ENCODE measurements around the gene MAP4. TPM values are rescaled to one million over a fixed set of nuclear protein-coding genes. Genes with fewer than 3 reads are reported as not detected.
"Not testable (repeated sequence)": the region's sequence is repeated elsewhere in the genome, so short reads cannot be mapped to it uniquely, and the experiment has no call there.

MAP4 gene
- total RNA-seq, 1 experiment from 2014 or later = 108 TPM

DNA sequence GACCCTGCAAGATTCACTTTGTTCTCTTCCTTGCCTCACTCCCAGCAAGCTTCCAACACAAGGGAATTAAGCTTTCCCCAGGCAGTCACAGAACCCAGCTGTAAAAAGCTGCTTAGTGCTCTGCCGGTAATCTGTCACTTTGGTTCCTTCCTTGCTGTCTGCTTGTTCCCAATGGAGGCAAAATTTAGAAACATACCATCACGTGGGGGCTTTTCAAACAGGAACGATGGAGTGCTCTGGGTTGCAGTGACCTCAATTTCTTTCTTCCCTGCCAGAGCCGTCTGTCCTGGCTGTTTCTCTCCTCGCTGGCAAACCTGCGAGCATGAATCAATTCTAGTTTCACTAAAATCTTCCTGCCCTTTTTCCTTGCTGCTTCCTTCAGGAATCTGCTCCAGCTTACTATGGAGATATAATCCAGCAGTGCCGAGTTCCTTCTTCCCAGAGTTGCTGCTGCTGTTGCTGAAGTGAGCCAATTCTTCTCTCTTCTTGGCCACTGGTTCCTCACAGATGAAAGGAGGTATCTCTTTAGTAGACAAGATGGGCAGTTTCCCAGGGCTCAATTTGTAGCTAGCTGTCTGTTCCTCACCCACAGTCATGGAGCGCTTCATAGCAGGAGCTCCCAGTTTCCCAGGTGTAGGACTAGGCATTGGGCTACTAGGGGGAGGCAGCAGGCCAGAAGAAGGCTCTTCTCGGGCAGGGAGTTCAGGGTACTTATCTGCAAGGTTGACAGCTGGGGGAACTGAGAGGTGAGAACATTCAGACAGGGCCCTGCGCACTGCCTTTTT, 125.2 kb downstream of the MAP4 start:
- BruUV-seq (replicated peaks) = no TSS peak
- POLR2A ChIA-PET (ENCODE audit: unreplicated experiment) = no interaction called here
- Histone ChIP-seq H3K27me3 (ENCODE audit: low read length) (no peaks in the 10 kb centered on the region), H2AFZ (ENCODE audit: low read length) (no peak overlapping the region), H3K4me1 (ENCODE audit: insufficient read depth, low read length) (no peaks in the 10 kb centered on the region), H3K27ac (ENCODE audit: low read length) (no peak overlapping the region), H4K20me1 (ENCODE audit: low read length) (no peaks in the 10 kb centered on the region), H3K9ac (ENCODE audit: low read length) (no peak overlapping the region), H3K9me2 (replicated peaks; ENCODE audit: low read length) (no peaks in the 10 kb centered on the region), H3K4me3 (ENCODE audit: low read length) (no peak overlapping the region), H3F3A (ENCODE audit: low read length, unreplicated experiment) (no peaks in the 10 kb centered on the region), H3K4me2 (ENCODE audit: low read length) (no peak overlapping the region), H3K36me3 (ENCODE audit: low read depth, low read length) (peaks cover 24% of the 10 kb centered on the region), H3K79me2 (ENCODE audit: low read length) (no peaks in the 10 kb centered on the region), H3K9me3 (ENCODE audit: low read length) (no peaks in the 10 kb centered on the region)
- DNase-seq (no peak), ATAC-seq (no peak)
- CTCF ChIA-PET = no interaction called here
- TF ChIP-seq EZH2 (IDR thresholded peaks at IDR 0.05; ENCODE audit: low read length, unreplicated experiment) = no peak
- intact Hi-C loops (cut with micrococcal nuclease) = no loop called here

DNA sequence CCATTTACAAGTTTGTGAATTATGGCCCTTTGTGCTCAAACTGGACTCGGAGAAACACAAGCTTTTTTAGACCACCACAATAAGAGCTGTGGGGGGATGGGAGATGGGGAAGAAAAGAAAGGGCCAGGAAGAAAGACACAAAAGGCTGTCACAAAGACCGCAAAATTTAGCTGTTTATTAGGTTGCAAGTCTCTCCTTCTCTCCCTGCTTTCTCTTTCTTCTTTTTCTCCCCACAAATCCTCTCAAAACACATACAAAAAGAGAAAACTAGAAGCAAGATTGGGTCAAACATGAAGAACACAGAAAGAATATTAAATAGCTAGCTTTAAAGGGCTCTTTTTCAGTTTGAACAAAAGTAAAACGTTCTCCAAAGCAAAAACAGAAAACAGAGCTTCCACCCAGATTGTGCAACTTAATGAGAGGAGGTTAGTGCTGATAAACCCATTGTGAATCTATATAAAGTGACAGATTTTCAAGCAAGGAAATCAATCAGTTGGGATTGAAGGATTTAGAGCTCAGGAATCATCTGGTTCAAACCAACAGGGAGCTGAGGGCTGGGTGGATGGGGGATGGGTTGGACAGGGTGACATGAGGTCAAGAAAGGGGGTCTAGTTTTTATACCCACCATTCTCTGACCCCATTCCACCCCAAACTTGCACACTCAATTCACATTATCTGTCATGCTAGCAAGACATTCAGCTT, 125.9 kb downstream of the MAP4 start:
- Histone ChIP-seq H3K27ac (ENCODE audit: low read length) (no peak overlapping the region), H3K9me3 (ENCODE audit: low read length) (no peaks in the 10 kb centered on the region), H3K9ac (ENCODE audit: low read length) (no peak overlapping the region), H3K4me1 (ENCODE audit: insufficient read depth, low read length) (no peaks in the 10 kb centered on the region), H3K79me2 (ENCODE audit: low read length) (no peaks in the 10 kb centered on the region), H3F3A (ENCODE audit: low read length, unreplicated experiment) (no peaks in the 10 kb centered on the region), H2AFZ (ENCODE audit: low read length) (no peak overlapping the region), H3K36me3 (ENCODE audit: low read depth, low read length) (peaks cover 24% of the 10 kb centered on the region), H4K20me1 (ENCODE audit: low read length) (no peaks in the 10 kb centered on the region), H3K4me2 (ENCODE audit: low read length) (no peak overlapping the region), H3K27me3 (ENCODE audit: low read length) (no peaks in the 10 kb centered on the region), H3K4me3 (ENCODE audit: low read length) (no peak overlapping the region), H3K9me2 (replicated peaks; ENCODE audit: low read length) (no peaks in the 10 kb centered on the region)
- BruUV-seq (replicated peaks) = no TSS peak
- ChIA-PET POLR2A (ENCODE audit: unreplicated experiment) (no interaction called here), CTCF (no interaction called here)
- no peak for TF ChIP-seq EZH2 (IDR thresholded peaks at IDR 0.05; ENCODE audit: low read length, unreplicated experiment)
- TF ChIP-seq, protein P1, sequence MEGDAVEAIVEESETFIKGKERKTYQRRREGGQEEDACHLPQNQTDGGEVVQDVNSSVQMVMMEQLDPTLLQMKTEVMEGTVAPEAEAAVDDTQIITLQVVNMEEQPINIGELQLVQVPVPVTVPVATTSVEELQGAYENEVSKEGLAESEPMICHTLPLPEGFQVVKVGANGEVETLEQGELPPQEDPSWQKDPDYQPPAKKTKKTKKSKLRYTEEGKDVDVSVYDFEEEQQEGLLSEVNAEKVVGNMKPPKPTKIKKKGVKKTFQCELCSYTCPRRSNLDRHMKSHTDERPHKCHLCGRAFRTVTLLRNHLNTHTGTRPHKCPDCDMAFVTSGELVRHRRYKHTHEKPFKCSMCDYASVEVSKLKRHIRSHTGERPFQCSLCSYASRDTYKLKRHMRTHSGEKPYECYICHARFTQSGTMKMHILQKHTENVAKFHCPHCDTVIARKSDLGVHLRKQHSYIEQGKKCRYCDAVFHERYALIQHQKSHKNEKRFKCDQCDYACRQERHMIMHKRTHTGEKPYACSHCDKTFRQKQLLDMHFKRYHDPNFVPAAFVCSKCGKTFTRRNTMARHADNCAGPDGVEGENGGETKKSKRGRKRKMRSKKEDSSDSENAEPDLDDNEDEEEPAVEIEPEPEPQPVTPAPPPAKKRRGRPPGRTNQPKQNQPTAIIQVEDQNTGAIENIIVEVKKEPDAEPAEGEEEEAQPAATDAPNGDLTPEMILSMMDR (conservative IDR thresholded peaks at IDR 0.05; ENCODE audit: low read depth, low read length) = no peak
- TF ChIP-seq EZH2phosphoT487 (IDR thresholded peaks at IDR 0.05; ENCODE audit: borderline replicate concordance, low read length) = no peak
- intact Hi-C loops (cut with micrococcal nuclease) = no loop called here
- DNase-seq = no peak
- no peak for ATAC-seq

DNA sequence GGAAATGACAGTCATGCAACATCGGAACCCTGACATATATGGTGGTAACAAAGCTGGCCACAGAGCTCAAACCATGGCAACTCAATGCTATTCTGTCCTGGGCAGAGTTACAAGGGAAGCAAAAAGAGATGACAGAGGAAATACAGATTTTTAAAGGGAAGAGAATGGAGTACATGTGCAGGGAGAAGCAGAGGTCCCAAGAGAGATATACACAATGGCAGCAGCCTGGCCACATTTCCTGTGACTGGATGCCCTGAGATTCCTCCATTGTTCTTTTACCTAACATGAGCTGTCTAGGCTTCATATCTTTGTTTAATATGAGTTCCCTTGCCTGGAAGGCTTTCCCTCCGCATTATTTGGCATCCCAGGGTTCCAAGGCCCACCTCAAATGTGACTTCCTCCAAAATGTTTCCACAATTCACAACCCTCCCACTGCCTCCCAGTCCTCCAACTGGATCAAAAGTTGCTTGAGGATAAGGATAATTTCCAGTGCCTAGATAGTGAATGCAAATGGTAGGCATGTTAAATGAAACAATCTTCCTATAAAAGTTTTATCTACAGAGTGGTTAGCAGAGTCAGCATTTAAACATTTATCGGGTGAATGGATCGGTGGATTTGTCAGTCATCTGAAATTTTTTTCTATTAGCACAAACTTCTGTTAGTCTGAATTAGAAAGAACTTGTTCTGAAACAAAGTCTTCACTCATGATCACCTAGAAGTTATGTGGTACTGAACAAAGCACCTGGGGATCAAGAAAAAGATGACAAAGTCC, 127.0 kb downstream of the MAP4 start:
- Histone ChIP-seq H4K20me1 (ENCODE audit: low read length) (no peaks in the 10 kb centered on the region), H3K9me3 (ENCODE audit: low read length) (no peaks in the 10 kb centered on the region), H3K36me3 (ENCODE audit: low read depth, low read length) (peaks cover 34% of the 10 kb centered on the region), H3K27me3 (ENCODE audit: low read length) (no peaks in the 10 kb centered on the region), H3F3A (ENCODE audit: low read length, unreplicated experiment) (no peaks in the 10 kb centered on the region), H3K4me2 (ENCODE audit: low read length) (no peak overlapping the region), H3K27ac (ENCODE audit: low read length) (no peak overlapping the region), H3K9me2 (replicated peaks; ENCODE audit: low read length) (no peaks in the 10 kb centered on the region), H2AFZ (ENCODE audit: low read length) (no peak overlapping the region), H3K4me3 (ENCODE audit: low read length) (no peak overlapping the region), H3K9ac (ENCODE audit: low read length) (no peak overlapping the region), H3K79me2 (ENCODE audit: low read length) (no peaks in the 10 kb centered on the region), H3K4me1 (ENCODE audit: insufficient read depth, low read length) (no peaks in the 10 kb centered on the region)
- ATAC-seq (no peak), DNase-seq (no peak)
- no TSS peak for BruUV-seq (replicated peaks)
- POLR2A ChIA-PET (ENCODE audit: unreplicated experiment) = no interaction called here
- no peak for TF ChIP-seq EZH2 (IDR thresholded peaks at IDR 0.05; ENCODE audit: low read length, unreplicated experiment)
- TF ChIP-seq, protein P1 (conservative IDR thresholded peaks at IDR 0.05; ENCODE audit: low read depth, low read length) = no peak
- no peak for TF ChIP-seq EZH2phosphoT487 (IDR thresholded peaks at IDR 0.05; ENCODE audit: borderline replicate concordance, low read length)
- intact Hi-C loops (cut with micrococcal nuclease) = no loop called here
- CTCF ChIA-PET = no interaction called here

DNA sequence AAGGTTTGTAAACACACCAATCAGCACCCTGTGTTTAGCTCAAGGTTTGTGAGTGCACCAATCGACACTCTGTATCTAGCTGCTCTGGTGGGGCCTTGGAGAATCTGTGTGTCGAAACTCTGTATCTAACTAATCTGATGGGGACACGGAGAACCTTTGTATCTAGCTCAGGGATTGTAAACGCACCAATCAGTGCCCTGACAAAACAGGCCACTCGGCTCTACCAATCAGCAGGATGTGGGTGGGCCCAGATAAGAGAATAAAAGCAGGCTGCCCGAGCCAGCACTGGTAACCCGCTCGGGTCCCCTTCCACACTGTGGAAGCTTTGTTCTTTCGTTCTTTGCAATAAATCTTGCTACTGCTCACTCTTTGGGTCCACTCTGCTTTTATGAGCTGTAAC, 128.2 kb downstream of the MAP4 start:
- intact Hi-C loops (cut with micrococcal nuclease); H3K79me2 ChIP-seq (ENCODE audit: low read length); DNase-seq; H3K27ac ChIP-seq (ENCODE audit: low read length); H3K4me1 ChIP-seq (ENCODE audit: insufficient read depth, low read length); CTCF ChIA-PET; H3K9me2 ChIP-seq (replicated peaks; ENCODE audit: low read length); H3F3A ChIP-seq (ENCODE audit: low read length, unreplicated experiment); H4K20me1 ChIP-seq (ENCODE audit: low read length); POLR2A ChIA-PET (ENCODE audit: unreplicated experiment); H3K9ac ChIP-seq (ENCODE audit: low read length); H2AFZ ChIP-seq (ENCODE audit: low read length); H3K4me2 ChIP-seq (ENCODE audit: low read length); BruUV-seq (replicated peaks); H3K4me3 ChIP-seq (ENCODE audit: low read length); ATAC-seq; H3K27me3 ChIP-seq (ENCODE audit: low read length); H3K9me3 ChIP-seq (ENCODE audit: low read length): not testable (repeated sequence)
- H3K36me3 ChIP-seq (ENCODE audit: low read depth, low read length) = peaks cover 37% of the 10 kb centered on the region

Measured in PC-3 (cell line).